Neural crest cell (in vitro differentiated cells): ENCODE data around the gene PLAC8L1. TPM values are rescaled to one million over a fixed set of nuclear protein-coding genes. Genes with fewer than 3 reads are reported as not detected.

Source experiments
- DNase-seq: peaks from one replicate; pipeline ENCODE4 v3.0.0; 2021; ENCODE audit warnings: low read depth, mixed read lengths, low spot score
- H3K27ac Mint-ChIP-seq: one replicate; pipeline ENCODE4 v1.8.0; 2021; ENCODE audit warnings: mild to moderate bottlenecking, mixed read lengths; ENCODE audit not compliant: unreplicated experiment
- H3K27me3 Mint-ChIP-seq: 2 replicates; pipeline ENCODE4 v1.8.0; 2021; ENCODE audit warnings: low read depth, mild to moderate bottlenecking, mixed read lengths
- H3K36me3 Mint-ChIP-seq: 2 replicates; pipeline ENCODE4 v1.8.0; 2021; ENCODE audit warnings: low read depth, mild to moderate bottlenecking, mixed read lengths
- H3K4me1 Mint-ChIP-seq: 2 replicates; pipeline ENCODE4 v1.8.0; 2021; ENCODE audit warnings: mixed read lengths
- H3K4me3 Mint-ChIP-seq: one replicate; pipeline ENCODE4 v1.8.0; 2021; ENCODE audit warnings: mild to moderate bottlenecking, mixed read lengths
- H3K9me3 Mint-ChIP-seq: 2 replicates; pipeline ENCODE4 v1.8.0; 2021; ENCODE audit warnings: mixed read lengths
- CTCF ChIP-seq: fragments of 200-600 bp; sonication (generic); conservative IDR thresholded peaks from 2 replicates; pipeline ENCODE4 v1.5.0; 2021; ENCODE audit warnings: antibody characterized with exemption, mild to moderate bottlenecking
- total RNA-seq: library from RNA; stranded (reverse); gene quantifications from 2 replicates; pipeline ENCODE4 v1.2.1, GENCODE V29; 2021

Gene PLAC8L1
- total RNA-seq, 1 donor from 2014 or later: 1.8 TPM

- no peaks in the 10 kb centered on the region for H3K36me3 Mint-ChIP-seq
- no peak overlapping the region for H3K4me3 Mint-ChIP-seq
- no peaks in the 10 kb centered on the region for H3K27me3 Mint-ChIP-seq
- DNase-seq: no peak
- no peak for TF ChIP-seq CTCF
- H3K27ac Mint-ChIP-seq: no peak overlapping the region
- no peaks in the 10 kb centered on the region for H3K4me1 Mint-ChIP-seq
- H3K9me3 Mint-ChIP-seq: no peaks in the 10 kb centered on the region
These were observed 37.2 kb downstream of the PLAC8L1 start for GRCh38 chr5:146068206-146068605.

GRCh38 chr5:146066968-146067367, 38.4 kb downstream of the PLAC8L1 start:
- no peaks in the 10 kb centered on the region for H3K9me3 Mint-ChIP-seq
- H3K4me1 Mint-ChIP-seq: no peaks in the 10 kb centered on the region
- no peak for TF ChIP-seq CTCF
- H3K27ac Mint-ChIP-seq: no peak overlapping the region
- H3K27me3 Mint-ChIP-seq: no peaks in the 10 kb centered on the region
- H3K36me3 Mint-ChIP-seq: no peaks in the 10 kb centered on the region
- no peak for DNase-seq
- H3K4me3 Mint-ChIP-seq: no peak overlapping the region

- H3K36me3 Mint-ChIP-seq: no peaks in the 10 kb centered on the region
- no peaks in the 10 kb centered on the region for H3K4me1 Mint-ChIP-seq
- H3K4me3 Mint-ChIP-seq: no peak overlapping the region
- H3K27me3 Mint-ChIP-seq: no peaks in the 10 kb centered on the region
- TF ChIP-seq CTCF: no peak
- H3K9me3 Mint-ChIP-seq: no peaks in the 10 kb centered on the region
- no peak for DNase-seq
- no peak overlapping the region for H3K27ac Mint-ChIP-seq
These were observed 45.2 kb downstream of the PLAC8L1 start for GRCh38 chr5:146060221-146060585.

- Mint-ChIP-seq H3K27ac (no peak overlapping the region), H3K4me3 (no peak overlapping the region)
These were observed 45.7 kb downstream of the PLAC8L1 start for GRCh38 chr5:146059460-146060220.

GRCh38 chr5:146055432-146055831, 49.9 kb downstream of the PLAC8L1 start:
- Mint-ChIP-seq H3K27ac (no peak overlapping the region), H3K9me3 (no peaks in the 10 kb centered on the region), H3K36me3 (no peaks in the 10 kb centered on the region), H3K27me3 (no peaks in the 10 kb centered on the region), H3K4me1 (peaks cover 5% of the 10 kb centered on the region), H3K4me3 (no peak overlapping the region)
- TF ChIP-seq CTCF: no peak
- no peak for DNase-seq

More at GRCh38 chr5:146059460-146060220, 45.7 kb downstream of the PLAC8L1 start:
- no peak for DNase-seq
- no peaks in the 10 kb centered on the region for H3K27me3 Mint-ChIP-seq
- H3K4me1 Mint-ChIP-seq: peaks cover 1% of the 10 kb centered on the region
- no peaks in the 10 kb centered on the region for H3K36me3 Mint-ChIP-seq
- no peaks in the 10 kb centered on the region for H3K9me3 Mint-ChIP-seq
- TF ChIP-seq CTCF: no peak
